HG03045 (cell line): Measurements from ENCODE around the gene GIT1.

ENCODE experiments used
- ATAC-seq: cut with Tn5 transposase; IDR thresholded peaks from one replicate; pipeline ENCODE4 v1.9.1; 2021; ENCODE audit warnings: mild to moderate bottlenecking, moderate library complexity; ENCODE audit not compliant: unreplicated experiment

Gene GIT1

GRCh38 chr17:29593591-29594518 lies 4.4 kb upstream of the GIT1 start:
- ATAC-seq = no peak

GRCh38 chr17:29592850-29593551 lies 3.6 kb upstream of the GIT1 start, which contains the start of gene ANKRD13B:
ANKRD13B (plus strand) TSS chr17:29593132; CDS start chr17:29593622, 490 bp downstream.
- no peak for ATAC-seq

GRCh38 chr17:29591737-29592608 lies 2.5 kb upstream of the GIT1 start:
- ATAC-seq = no peak

GRCh38 chr17:29591146-29591736 lies 1.8 kb upstream of the GIT1 start:
- ATAC-seq = no peak

GRCh38 chr17:29590411-29591145 lies 1.1 kb upstream of the GIT1 start:
- ATAC-seq = no peak

GRCh38 chr17:29588562-29589411 lies 661 bp downstream of the GIT1 start:
- peak; percentile 18 for ATAC-seq

GRCh38 chr17:29588017-29588561 lies 1.4 kb downstream of the GIT1 start:
- no peak for ATAC-seq

- no peak for ATAC-seq
Measured at GRCh38 chr17:29587591-29587990, 1.9 kb downstream of the GIT1 start.

GRCh38 chr17:29586676-29587469 lies 2.6 kb downstream of the GIT1 start:
- no peak for ATAC-seq

GRCh38 chr17:29585080-29585751 lies 4.2 kb downstream of the GIT1 start:
- ATAC-seq = no peak

GRCh38 chr17:29584452-29585079 lies 4.9 kb downstream of the GIT1 start:
- no peak for ATAC-seq

- ATAC-seq = no peak
Measured at GRCh38 chr17:29583324-29584248, 5.9 kb downstream of the GIT1 start.

- ATAC-seq = no peak
Measured at GRCh38 chr17:29582772-29583171, 6.7 kb downstream of the GIT1 start.

GRCh38 chr17:29582254-29582765 lies 7.1 kb downstream of the GIT1 start:
- ATAC-seq = no peak

GRCh38 chr17:29581583-29582253 lies 7.7 kb downstream of the GIT1 start:
- ATAC-seq = no peak
